SU-DHL-6 (cell line): ENCODE measurements around the gene C14orf132.

Source experiments
- EZH2phosphoT487 ChIP-seq: fragments of 200-600 bp; sonication (generic), shearing (Covaris generic); conservative IDR thresholded peaks from 2 replicates; pipeline ENCODE4 v1.6.1; 2018; ENCODE audit warnings: mild to moderate bottlenecking, antibody characterized with exemption, low read length, moderate library complexity, mixed read lengths
- TF ChIP-seq, protein P1 (sequence below): fragments of 200-600 bp; sonication (generic); IDR thresholded peaks from one replicate; pipeline ENCODE4 v1.5.1; 2017; ENCODE audit warnings: antibody characterized with exemption, mild to moderate bottlenecking, low read length, moderate library complexity; ENCODE audit not compliant: insufficient read depth, poor library complexity, severe bottlenecking

DNA sequence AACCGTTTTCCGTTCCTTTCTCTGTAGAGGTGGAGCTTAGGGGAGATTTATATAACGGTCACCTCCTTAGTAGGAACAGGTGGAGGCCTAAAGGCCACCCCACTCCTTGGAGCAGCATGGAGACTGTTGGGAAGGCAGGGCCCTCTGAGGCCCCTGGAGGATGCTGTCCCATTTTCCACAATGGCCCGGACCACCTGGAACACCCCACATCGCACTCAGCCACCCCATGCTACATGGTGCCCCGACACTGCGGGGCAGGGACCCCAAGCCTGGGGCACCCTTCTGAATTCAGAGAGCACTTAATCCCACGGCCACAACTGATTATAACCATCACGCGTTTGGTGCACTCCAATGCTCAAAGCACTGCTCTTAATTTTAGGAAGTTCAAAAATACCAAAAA is 41.4 kb downstream of the C14orf132 start:
- TF ChIP-seq, protein P1, sequence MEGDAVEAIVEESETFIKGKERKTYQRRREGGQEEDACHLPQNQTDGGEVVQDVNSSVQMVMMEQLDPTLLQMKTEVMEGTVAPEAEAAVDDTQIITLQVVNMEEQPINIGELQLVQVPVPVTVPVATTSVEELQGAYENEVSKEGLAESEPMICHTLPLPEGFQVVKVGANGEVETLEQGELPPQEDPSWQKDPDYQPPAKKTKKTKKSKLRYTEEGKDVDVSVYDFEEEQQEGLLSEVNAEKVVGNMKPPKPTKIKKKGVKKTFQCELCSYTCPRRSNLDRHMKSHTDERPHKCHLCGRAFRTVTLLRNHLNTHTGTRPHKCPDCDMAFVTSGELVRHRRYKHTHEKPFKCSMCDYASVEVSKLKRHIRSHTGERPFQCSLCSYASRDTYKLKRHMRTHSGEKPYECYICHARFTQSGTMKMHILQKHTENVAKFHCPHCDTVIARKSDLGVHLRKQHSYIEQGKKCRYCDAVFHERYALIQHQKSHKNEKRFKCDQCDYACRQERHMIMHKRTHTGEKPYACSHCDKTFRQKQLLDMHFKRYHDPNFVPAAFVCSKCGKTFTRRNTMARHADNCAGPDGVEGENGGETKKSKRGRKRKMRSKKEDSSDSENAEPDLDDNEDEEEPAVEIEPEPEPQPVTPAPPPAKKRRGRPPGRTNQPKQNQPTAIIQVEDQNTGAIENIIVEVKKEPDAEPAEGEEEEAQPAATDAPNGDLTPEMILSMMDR, result no peak
- TF ChIP-seq EZH2phosphoT487, result no peak
